ENCODE measurements around the gene SUN1.
A peak's percentile ranks its signal among the peaks of the same experiment; 100 is the strongest.
"Not testable (repeated sequence)": the region's sequence is repeated elsewhere in the genome, so short reads cannot be mapped to it uniquely, and the experiment has no call there.

Gene SUN1

DNA sequence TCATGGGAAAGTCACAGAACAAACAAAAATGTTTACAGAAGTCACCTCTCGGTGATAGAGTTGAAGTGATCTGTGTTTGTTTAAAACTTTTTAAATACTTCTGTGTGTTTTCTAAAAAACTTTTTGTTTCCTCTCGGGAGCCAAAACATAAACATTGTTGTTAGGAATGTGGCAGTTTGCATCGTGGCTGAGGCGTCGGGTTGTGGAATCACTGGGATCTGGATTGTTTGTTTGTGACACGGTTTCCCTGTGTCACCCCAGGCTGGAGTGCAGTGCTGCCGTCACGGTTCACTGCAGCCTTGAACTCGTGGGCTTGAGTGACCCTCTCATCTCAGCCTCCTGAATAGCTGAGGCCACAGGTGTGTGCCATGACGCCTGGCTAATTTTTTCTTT lies 29.0 kb upstream of the SUN1 start:
- no peak for DNase-seq (ENCODE audit: low spot score)

DNA sequence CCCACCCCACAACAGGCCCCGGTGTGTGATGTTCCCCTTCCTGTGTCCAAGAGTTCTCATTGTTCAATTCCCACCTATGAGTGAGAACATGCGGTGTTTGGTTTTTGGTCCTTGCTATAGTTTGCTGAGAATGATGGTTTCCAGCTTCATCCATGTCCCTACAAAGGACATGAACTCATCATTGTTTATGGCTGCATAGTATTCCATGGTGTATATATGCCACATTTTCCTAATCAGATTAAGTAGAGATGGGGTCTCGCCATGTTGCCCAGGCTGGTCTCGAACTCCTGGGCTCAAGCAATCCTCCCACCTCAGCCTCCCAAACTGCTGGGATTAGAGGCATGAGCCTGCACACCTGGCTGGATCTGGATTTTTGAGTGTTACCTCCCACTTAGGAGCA lies 28.5 kb upstream of the SUN1 start:
- DNase-seq (ENCODE audit: low spot score), result not testable (repeated sequence)

DNA sequence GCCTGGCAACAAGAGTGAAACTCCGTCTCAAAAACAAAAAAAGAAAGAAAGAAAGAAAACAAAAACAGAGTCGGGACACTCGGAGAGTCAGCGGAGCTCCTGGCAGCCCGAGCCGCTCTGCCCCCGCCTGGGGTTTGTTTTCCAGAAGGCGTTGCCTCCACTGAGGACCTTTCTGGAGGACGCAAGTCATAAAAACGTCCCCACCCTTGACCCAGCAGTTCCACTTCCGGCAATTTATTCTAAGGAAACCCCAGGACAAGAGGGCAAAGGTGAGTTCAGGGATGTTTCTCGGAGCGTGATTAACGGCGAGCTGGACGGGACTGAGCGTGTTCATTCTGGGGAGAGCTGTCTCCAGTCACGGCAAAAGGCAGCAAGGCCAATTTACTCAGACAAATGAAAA lies 27.0 kb upstream of the SUN1 start:
- DNase-seq (ENCODE audit: low spot score), result no peak

DNA sequence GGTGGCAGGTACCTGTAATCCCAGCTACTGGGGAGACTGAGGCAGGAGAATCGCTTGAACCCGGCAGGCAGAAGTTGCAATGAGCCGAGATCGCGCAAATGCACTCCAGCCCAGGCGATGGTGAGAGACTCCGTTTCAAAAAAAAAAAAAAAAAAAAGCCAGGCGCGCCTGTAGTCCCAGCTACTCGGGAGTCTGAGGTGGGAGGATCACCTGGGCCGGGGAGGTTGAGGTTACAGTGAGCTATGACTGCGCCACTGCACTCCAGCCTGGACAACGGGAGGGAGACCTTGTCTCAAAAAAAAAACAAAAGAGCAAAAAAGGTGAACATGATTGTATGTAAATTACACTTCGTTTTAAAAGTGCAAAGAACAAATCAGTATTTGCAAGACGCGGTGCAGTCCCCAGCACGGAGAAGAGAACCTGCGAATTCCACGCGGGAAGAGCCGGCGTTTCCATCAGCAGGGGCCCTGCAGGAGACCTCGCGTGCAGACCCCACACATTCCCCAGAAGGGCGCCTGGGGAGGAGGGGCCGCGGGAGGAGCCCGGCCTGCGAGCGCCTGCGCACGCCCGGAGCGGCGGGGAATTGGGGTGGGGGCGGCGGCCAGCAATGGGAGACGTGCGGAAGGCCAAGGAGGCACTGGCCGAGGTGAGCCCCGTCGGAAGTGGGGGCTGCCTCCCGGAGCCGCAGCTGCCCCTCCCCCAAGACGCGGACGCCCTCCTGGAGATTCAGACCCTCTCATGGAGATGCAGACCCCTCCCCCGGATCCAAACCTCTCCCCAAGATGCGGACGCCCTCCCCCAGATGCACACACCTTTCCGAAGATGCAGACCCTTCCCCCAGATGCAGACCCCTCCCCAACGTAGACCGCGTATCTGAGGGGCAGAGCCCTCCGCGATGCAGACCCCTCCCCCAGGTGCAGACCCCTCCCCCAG lies 16.7 kb upstream of the SUN1 start:
- no peak for DNase-seq (ENCODE audit: low spot score)

DNA sequence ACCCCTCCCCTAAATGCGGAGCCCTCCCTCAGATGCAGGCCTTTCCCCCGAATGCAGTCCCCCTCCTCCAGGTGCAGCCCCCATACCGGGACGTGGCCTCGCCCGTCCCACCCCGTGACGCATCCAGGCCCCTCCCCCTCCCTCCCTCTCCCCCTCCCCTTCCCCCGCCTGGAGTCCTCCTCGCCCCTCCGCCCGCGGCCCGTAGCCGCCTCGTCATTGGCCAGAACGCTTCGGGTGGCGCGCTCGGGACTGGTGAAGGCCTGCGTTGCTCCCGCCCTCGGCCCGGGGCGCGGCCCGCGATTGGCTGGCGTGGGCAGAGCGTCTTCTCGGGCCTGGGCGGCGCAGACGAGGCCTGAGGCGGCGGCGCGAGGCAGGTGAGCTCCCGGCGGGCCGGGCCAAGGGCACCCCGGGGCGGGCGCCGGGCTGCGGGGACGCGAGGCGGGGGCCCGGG lies 16.0 kb upstream of the SUN1 start:
- peak; percentile 97 for DNase-seq (ENCODE audit: low spot score)

DNA sequence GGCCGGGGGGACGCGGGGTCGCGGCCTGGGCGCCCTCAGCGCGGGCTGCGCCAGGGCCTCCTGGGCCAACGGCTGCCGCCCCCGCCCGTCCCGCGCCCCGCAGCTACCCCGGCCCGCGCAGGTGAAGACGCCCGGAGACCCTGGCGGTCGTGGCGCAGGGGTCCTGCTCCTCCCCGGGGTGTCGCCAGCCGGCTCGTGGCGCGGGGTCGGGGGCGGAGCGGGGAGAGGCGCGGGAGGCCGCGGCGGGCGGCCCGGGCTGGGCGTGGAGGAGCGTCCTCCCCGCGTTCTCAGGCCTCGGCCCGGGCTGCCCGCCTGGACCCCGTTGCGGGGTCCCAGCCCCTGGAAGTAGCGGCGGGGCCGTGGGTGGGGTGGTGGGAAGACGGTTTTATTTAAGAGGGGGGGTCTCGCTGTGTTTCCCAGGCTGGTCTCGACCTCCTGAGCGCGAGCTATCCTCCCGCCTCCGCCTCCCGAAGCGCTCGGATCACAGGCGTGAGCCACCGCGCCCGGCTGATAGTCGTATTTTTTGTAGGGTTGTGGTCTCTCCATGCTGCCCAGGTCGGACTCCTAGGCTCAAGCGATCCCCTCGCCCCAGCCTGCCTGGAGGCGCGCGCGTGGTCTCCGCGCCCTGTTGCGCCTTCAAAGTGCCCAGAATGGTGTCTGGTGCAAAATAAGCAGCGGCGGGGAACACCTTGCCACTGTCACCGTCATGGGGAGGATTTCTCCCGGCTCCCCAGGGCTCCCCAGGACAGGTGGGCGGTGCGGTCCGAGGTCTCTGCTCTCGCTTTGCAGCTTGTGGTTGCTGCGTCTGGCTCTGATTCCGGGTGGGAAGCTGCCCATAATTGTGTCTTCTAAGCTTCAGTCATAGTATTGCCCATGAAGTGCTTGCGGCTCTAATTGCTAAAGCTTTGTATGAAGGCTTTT lies 15.3 kb upstream of the SUN1 start:
- DNase-seq (ENCODE audit: low spot score), result peak; percentile 48

DNA sequence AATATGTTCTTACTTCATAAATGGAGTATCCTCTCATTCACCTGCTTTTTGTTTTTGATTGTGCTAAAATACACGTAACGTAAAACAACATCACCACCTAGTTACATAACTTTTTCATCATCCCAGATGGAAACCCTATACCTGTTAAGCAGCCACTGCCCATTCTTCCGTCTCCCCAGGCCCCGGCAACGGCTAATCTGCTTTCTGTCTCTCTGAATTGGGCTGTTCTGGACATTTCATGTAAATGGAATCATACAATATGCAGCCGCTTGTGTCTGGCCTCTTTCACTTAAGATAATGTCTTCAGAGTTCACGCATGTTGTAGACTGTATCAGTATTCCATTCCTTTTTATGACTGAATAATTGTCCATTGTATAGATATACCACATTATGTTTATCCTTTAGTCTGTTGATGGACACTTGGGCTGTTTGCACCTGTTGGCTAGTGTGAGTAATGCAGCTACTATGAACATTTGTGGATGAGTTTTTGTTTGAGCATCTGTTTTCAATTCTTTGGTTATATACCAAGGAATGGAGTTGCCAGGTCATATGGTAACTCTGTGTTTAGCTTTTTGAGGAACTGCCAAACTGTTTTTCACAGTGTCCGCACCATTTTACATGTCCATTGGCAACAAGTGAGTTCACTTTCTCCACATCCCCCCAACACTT lies 14.1 kb upstream of the SUN1 start:
- DNase-seq (ENCODE audit: low spot score), result no peak

DNA sequence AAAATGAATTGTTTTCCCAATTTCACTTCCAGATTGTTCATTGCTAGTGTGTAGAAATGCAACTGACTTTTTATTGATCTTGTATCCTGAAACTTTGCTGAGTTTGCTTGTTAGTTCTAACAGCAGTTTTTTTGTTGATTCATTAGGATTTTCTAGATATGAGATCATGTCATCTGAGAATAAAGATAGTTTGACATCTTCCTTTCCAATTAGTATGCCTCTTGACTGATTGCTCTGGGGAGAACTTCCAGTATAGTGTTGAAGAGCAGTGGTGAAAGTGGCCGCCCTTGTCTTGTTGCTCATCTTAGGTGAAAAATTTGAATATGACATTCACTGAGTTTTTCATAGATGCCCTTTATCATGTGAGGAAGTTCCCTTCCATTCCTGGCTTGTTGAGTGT lies 11.9 kb upstream of the SUN1 start:
- DNase-seq (ENCODE audit: low spot score), result no peak

DNA sequence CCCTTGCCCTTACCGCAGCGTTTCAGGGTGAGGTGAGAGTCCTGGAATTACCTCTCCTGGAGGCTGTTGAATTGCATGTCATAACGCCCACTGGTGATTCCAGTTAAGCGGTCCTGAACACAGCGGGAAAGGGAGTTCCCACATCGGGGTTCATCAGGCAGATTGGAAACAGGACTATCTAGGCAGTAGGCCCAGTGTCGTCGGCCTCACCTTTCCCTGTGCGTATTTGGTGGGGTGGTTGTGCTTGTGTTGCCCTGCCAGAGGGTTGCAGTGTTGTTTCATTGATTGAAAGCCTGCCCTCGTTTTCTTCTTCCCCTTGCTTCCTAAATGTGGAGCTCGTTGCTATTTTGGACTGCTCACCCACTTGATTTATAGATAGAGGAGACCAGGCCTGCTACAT lies 10.6 kb upstream of the SUN1 start:
- DNase-seq (ENCODE audit: low spot score), result no peak

DNA sequence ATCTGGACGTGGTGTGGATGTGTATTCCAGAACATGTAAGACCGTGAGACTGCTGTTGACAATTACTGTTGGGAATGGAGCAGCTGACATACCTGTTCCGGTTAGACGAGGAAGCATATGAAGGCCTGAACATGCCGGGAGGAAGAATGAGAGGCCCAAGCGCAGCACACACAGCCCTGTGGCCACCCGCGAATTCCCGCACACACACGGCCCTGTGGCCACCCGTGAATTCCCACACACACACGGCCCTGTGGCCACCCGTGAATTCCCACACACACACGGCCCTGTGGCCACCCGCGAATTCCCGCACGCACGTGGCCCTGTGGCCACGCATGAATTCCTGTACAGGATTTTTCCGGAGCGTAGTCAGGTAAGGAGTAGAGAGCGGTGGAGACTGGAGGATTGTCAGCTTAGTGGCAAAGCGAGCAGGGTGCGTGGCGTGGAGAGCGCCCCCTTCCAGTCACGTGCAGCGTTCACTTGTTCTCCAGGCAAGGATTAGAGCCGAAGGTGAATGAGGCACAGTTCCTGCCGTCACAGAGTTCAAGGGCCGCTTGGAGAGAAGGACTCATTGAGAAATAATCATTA lies 9.5 kb upstream of the SUN1 start:
- DNase-seq (ENCODE audit: low spot score), result no peak

DNA sequence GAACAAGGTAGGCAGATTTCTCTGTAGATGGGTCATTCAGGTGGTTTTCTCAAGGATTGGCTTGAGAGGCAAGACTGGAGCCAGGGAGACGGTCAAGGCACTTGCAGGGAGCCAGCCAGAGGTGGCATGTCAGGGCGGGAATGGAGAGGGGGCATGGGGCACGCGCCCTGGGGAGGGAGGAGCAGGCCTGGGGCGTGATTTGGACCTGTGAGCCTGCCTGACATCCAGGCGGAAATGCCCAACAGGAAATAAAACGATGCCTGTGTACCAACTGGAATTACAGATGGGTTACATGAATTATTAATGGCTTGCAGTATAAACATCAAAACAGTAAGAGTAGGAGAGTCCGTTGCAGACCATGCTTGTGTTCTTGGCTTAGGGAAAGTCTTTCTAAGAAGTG lies 8.6 kb upstream of the SUN1 start:
- DNase-seq (ENCODE audit: low spot score), result no peak

DNA sequence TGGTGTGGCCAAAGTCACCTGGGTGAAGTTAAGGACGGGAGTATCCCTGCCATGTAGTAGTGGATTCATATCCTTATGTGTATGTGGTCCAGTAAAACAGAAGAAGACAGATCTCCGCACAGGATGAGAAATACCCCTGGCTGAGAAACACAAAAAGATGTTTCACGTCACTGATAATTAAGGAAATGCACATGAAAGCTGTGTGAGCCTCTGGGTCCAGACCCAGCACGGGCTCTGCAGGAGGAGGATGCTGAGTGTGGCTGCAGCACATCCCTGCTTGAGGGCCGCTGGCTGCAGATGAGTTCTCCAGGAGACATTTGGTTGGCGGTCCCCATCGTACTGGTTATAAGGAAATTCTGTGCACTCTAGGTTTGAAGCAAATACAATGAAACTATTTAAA lies 8.2 kb upstream of the SUN1 start:
- DNase-seq (ENCODE audit: low spot score), result no peak

DNA sequence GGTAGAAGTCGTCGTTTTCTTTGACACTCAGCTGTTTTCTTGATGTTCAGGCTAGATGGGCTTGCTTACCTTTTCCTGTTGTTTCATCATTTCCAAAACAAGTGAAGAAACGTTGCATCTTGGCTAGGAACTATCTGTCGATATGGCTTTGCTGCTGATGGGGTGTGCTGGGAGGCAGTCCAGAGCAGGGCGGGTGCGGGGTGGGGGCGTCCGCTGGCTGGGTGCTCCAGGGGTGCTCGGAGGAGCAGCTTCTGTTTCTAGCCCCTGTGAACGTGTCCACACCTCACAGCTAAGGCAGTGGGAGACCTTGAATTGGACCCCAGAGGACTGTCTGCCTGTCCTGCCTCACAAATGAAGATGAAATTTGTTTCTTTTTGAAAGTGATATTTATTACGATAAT lies 7.6 kb upstream of the SUN1 start:
- no peak for DNase-seq (ENCODE audit: low spot score)

DNA sequence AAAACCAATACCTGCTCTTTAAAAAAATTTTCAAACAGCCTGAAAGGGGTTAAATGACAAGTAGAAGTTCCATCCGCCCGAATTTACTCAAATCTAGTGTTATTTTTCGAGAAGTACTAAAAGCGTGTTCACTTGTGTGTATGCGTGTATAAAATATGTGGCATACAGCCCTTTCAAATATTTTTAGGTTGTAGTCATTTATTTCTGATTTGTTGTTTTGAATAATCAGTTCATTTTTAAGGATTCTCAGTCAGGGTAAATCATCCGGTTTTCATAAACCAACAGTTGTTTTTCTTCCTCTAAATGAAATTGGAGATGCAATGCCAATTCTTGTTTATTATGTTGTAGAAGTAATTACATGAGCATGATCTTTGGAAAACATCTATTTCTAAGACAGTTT lies 6.9 kb upstream of the SUN1 start:
- peak; percentile 47 for DNase-seq (ENCODE audit: low spot score)

DNA sequence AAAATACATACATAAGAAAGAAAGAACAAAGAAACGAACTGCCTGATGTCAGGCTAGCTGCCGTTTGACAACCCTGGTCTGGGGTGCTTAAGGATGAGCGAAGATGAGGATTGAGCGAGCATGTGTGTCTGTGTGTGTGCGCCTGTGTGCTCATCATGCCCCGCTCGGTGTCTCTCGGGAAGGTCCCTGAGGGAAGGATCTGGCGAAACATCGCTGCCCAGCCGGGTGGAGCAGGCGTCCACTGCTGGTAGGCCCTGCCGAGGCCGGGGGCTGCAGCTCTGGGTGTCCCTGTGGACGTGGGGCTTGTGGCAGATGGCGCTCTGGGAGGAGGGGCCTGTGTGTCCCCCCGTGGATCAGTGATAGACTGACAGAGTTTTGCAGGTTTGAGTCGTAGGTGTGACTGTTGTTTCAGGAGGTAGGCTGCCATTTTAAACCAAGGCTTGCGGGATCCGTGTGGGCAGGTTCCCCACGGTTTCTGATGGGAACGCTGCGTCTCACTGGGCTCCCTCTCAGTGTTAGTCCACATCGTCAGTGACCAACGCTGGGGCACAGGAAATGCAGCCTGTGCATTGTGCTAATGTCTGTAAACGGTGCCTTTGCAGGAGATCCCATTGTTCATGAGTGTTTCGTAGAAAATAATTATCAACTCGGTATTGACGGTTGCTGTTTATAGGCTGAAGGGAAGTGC lies 5.9 kb upstream of the SUN1 start:
- DNase-seq (ENCODE audit: low spot score), result no peak

DNA sequence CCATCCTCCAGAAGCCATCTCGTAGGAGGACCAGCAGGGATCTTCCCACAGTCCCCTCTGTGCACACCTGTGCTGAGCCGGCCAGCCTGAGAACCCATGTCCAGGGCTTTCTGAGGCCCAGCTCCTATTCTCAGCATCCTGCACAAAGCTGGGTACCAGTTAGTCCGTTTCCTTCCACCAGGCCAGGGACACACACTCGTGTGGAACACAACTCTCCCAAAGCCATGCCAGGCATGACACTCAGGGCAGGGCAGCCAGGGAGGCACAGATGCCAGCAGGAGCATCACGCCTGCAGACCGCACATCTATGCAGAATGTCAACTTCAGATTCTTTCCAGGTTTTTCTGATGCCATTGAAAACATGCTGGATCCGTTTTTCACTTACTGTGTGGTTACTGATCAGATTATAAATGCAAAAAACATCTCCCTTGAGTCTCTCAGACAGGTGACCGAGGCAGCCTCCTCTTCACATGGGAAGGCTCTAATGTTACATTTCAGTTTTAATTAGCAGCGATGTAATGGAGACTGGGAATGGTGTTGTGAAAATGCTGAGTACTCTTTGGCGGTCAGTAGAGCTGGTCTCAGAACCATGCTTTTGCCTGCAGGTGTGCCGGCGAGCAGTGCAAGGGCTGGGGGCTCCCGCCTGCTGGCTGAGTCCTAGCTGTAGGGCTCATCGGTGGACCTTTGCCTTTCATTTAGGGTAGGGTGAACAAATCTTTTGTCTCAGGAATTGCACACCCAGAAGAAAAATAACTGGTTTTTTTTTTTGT lies 3.3 kb upstream of the SUN1 start:
- DNase-seq (ENCODE audit: low spot score), result no peak

DNA sequence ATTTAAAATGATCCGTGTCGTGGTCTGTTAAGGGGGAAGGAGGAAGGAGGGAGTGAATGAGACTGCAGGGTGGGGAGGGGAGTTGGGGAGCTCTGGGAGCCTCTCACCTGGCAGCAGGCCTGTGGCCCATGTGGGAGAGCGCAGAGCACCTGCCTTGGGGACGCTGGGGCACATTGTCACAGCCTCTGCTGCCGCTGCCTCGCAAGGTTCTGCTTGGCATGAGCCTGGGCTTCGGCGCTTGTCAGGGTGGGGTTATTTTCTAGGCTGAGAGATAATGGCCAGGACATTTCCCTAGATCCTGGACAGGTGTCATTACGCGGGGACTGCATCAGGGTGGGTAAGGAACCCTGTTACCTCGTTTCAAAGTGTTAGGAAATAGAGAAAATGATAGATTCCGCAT lies 2.2 kb upstream of the SUN1 start:
- DNase-seq (ENCODE audit: low spot score), result no peak

DNA sequence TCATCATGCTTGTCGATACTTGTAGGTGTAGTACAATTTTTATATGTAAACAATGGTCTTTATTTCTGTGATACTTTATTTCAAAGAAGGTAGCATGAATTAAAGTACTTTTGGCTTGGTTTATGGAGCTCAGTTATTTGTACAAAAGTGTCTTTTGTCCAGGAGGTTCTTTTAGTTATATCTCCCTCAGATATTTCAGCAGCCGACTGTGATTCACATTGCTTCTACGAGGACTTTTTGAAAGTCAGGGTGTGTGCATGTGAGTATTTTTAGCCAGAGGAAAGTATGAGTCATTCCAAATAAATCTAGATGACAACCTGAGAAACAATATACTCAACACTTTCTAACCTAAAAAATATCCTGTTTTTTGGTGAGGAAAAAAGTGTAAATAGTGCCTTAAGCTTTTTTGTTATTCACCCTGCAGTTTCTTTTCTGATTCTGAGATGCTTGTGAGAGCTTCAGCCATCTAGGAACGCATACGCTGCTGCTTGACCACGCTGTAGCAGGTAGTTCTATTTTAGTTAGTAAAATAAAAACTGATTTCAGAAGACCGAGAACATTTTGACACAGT lies 595 bp upstream of the SUN1 start:
- DNase-seq (ENCODE audit: low spot score), result peak; percentile 86

DNA sequence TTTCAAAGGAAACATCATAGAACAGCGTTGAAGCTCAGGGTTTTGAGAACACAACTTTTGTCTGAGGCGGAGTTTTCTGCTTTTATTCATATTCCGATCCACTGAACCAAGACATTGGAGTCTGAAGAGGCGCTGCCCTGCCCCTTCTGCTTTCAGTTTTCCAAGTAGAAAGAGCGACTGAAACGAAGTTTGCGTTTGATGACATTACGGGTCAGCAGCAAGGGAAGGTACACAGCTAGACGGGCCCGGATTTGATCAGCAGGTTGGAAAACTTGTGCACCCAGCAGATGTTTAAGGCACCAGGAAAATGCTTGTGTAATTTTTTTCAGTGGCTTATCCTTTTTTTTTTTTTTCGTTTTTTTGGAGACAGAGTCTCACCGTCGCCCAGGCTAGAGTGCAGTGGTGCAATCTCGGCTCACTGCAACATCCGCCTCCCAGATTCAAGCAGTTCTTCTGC lies 720 bp downstream of the SUN1 start:
- no peak for DNase-seq (ENCODE audit: low spot score)

DNA sequence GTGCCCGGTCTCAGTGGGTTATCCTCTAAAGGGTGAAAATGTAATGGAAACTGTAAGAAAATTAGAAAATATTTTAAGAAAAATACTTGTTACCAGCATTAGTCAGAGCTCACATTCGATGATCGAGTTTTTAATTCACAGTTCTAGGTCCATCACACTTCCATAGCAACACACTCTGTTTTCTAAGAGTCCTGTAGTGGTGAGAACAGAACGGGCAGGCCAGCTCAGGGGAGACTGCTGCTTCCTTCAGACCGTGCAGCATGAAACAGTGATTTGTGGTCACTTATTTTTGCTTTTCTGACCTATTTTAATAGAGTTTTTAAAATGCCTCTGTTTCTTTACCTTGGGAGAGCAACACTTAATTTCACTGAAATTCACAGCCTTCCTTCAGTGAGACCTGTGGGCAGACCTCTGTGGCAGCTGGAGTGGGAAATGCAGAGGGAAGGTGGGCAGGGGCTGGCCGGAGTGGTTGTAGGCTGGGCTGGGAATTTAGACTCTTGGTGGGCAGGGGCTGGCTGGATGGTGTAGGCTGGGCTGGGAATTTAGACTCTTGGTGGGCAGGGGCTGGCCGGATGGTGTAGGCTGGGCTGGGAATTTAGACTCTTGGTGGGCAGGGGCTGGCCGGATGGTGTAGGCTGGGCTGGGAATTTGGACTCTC lies 1.5 kb downstream of the SUN1 start:
- no peak for DNase-seq (ENCODE audit: low spot score)

All from AG20443 (cell line).